B cell (primary cell): ENCODE results near the gene CADM2. TPM values are rescaled to one million over a fixed set of nuclear protein-coding genes. Genes with fewer than 3 reads are reported as not detected.

Experiments used
- ATAC-seq: fragments of 200-7000 bp; cut with Tn5 transposase; one replicate; pipeline ENCODE4 v1.10.0; 2021; ENCODE audit warnings: low read depth, mild to moderate bottlenecking, moderate number of reproducible peaks, moderate library complexity
- CTCF ChIA-PET: fragments of 350-600 bp; sonication (Branson Sonifier 250); formaldehyde crosslinking; loops from one replicate; lab custom pipeline; 2021; ENCODE audit warnings: antibody characterized with exemption, inconsistent platforms; lab: Charles Lee
- POLR2A ChIA-PET: fragments of 350-600 bp; sonication (Branson Sonifier 250); formaldehyde crosslinking; loops from one replicate; lab custom pipeline; 2021; ENCODE audit warnings: antibody characterized with exemption; lab: Charles Lee
- DNase-seq: peaks from one replicate; pipeline ENCODE4 v3.0.0; 2013
- H2AFZ ChIP-seq: 2 replicates; pipeline ENCODE4 v1.6.1; 2012; ENCODE audit warnings: mild to moderate bottlenecking, low read depth, low read length; ENCODE audit not compliant: insufficient read depth, poor library complexity, severe bottlenecking
- H3K27ac ChIP-seq, 2 donors: 1 replicate in 1 of 2; 2 replicates in 1 of 2; pipeline ENCODE4 v1.5.1; 2012 to 2013; ENCODE audit warnings: low read length in 2 of 2, mild to moderate bottlenecking in 2 of 2, moderate library complexity in 1 of 2
- H3K27me3 ChIP-seq, 4 experiments: fragments of 200-600 bp in 1 of 4; sonication (generic) in 1 of 4; replicated peaks in 1 of 4; 1 replicate in 2 of 4; 2 replicates in 2 of 4; pipeline versions ENCODE4 v1.6.1 to v1.7.0; 2013 to 2016; ENCODE audit warnings: low read length in 3 of 4, mild to moderate bottlenecking in 2 of 4, mixed read lengths in 1 of 4, moderate library complexity in 1 of 4; ENCODE audit not compliant: insufficient read depth in 4 of 4, control insufficient read depth in 3 of 4; ENCODE audit errors: control extremely low read depth in 1 of 4
- H3K36me3 ChIP-seq, 2 experiments: replicated peaks in 1 of 2; 1 replicate in 1 of 2; 2 replicates in 1 of 2; pipeline versions ENCODE4 v1.6.1 to v1.7.1; 2013; ENCODE audit warnings: low read length in 1 of 2; ENCODE audit not compliant: insufficient read depth in 2 of 2, control insufficient read depth in 1 of 2; ENCODE audit errors: control extremely low read depth in 1 of 2, extremely low read depth in 1 of 2
- H3K4me1 ChIP-seq, 2 donors: fragments of 200-600 bp in 1 of 2; sonication (generic) in 1 of 2; 1 replicate in 1 of 2; 2 replicates in 1 of 2; pipeline versions ENCODE4 v1.5.1 to v1.6.1; 2013 to 2017; ENCODE audit warnings: low read length in 2 of 2; ENCODE audit not compliant: control insufficient read depth in 2 of 2, insufficient read depth in 2 of 2
- H3K4me2 ChIP-seq: replicated peaks from 2 replicates; pipeline ENCODE3; 2012; ENCODE audit warnings: mild to moderate bottlenecking, low read depth, low read length; ENCODE audit not compliant: poor library complexity, severe bottlenecking
- H3K4me3 ChIP-seq, 5 experiments: fragments of 200-600 bp in 1 of 5; sonication (generic) in 1 of 5; 1 replicate in 3 of 5; 2 replicates in 2 of 5; pipeline versions ENCODE4 v1.5.1 to v1.7.0; 2011 to 2016; ENCODE audit warnings: low read length in 4 of 5, mild to moderate bottlenecking in 4 of 5, low read depth in 2 of 5, control low read depth in 1 of 5, moderate library complexity in 1 of 5; ENCODE audit not compliant: insufficient read depth in 1 of 5; ENCODE audit errors: control extremely low read depth in 1 of 5, extremely low read depth in 1 of 5
- H3K79me2 ChIP-seq: fragments of 200-600 bp; sonication (generic); one replicate; pipeline ENCODE4 v1.6.0; 2016; ENCODE audit warnings: low read length; ENCODE audit not compliant: control insufficient read depth, insufficient read depth
- H3K9ac ChIP-seq: fragments of 200-600 bp; sonication (generic); 2 replicates; pipeline ENCODE4 v1.6.1; 2017; ENCODE audit warnings: mild to moderate bottlenecking, low read length, moderate library complexity
- H3K9me3 ChIP-seq, 3 donors: one replicate each; pipeline versions ENCODE4 v1.6.1 to v1.7.1; 2013; ENCODE audit warnings: low read length in 2 of 3; ENCODE audit not compliant: control insufficient read depth in 2 of 3, insufficient read depth in 1 of 3; ENCODE audit errors: control extremely low read depth in 1 of 3
- H4K20me1 ChIP-seq: 2 replicates; pipeline ENCODE4 v1.6.0; 2012; ENCODE audit warnings: mild to moderate bottlenecking, low read length; ENCODE audit not compliant: insufficient read depth, control insufficient read depth, poor library complexity, severe bottlenecking
- H3K27ac Mint-ChIP-seq: one replicate; pipeline ENCODE4 v1.8.0; 2021; ENCODE audit warnings: mixed read lengths
- H3K27me3 Mint-ChIP-seq: one replicate; pipeline ENCODE4 v1.8.0; 2021; ENCODE audit warnings: mixed read lengths
- H3K4me1 Mint-ChIP-seq: one replicate; pipeline ENCODE4 v1.8.0; 2021; ENCODE audit warnings: mixed read lengths
- H3K4me3 Mint-ChIP-seq: one replicate; pipeline ENCODE4 v1.8.0; 2021; ENCODE audit warnings: mixed read lengths
- H3K9me3 Mint-ChIP-seq: one replicate; pipeline ENCODE4 v1.8.0; 2022; ENCODE audit warnings: mixed read lengths; ENCODE audit not compliant: insufficient read depth
- EZH2 ChIP-seq: IDR thresholded peaks from 2 replicates; pipeline ENCODE4 v1.6.1; 2012; ENCODE audit warnings: borderline replicate concordance, low read depth, mild to moderate bottlenecking, moderate library complexity, low read length; ENCODE audit not compliant: insufficient read depth, poor library complexity, severe bottlenecking
- WGBS: methylation state at CpG from one replicate; pipeline ENCODE4 v1.1.5; 2013; ENCODE audit warnings: missing lambda C conversion rate; ENCODE audit not compliant: insufficient coverage; 5-methylcytosine and 5-hydroxymethylcytosine counted together
- intact Hi-C: fragments of 100-400 bp; cut with micrococcal nuclease; formaldehyde crosslinking; loops from one replicate; pipeline ENCODE4 v1.10.0; 2022
- polyA plus RNA-seq: library from polyadenylated mRNA; depleted of rRNA; stranded (reverse); fragments of >200 nt; gene quantifications from 2 replicates; pipeline ENCODE4 v1.2.3, GENCODE V29; 2012
- total RNA-seq, 2 donors: library from RNA; stranded (reverse); fragments of 120-200 nt in 1 of 2; gene quantifications; 1 replicate in 1 of 2; 2 replicates in 1 of 2; pipeline versions ENCODE4 v1.2.3 to v1.2.4, GENCODE V29; 2013 to 2022
- TF ChIP-seq, protein P1 (sequence below): fragments of 200-600 bp; IDR thresholded peaks from one replicate; pipeline ENCODE4 v1.8.0; 2022; ENCODE audit warnings: antibody characterized with exemption, mild to moderate bottlenecking

The CADM2 gene
- total and polyA plus RNA-seq, 2 donors (not counting 1 experiment from before 2014, with no cell fraction given): 0.10 to 0.37 TPM

DNA sequence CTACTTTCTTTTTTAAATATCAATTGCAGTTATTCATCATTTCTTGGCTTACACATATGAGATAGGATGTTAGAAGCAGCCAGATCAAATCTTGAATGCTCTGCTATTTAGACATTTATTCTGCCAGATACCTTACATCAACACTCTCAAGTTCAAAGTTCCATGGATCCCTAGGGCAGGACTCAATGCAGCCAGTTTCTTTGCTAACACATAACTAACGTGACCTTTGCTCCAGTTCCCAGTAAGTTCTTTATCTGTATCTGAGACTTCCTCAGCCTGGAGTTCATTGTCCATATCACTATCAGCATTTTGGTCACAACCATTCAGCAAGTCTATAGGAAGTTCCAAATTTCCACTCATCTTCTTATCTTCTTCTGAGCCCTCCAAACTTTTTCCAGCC is 1092.3 kb downstream of the CADM2 start:
- CTCF ChIA-PET: no interaction called here
- no peaks in the 10 kb centered on the region for H3K27me3 Mint-ChIP-seq
- intact Hi-C loops: no loop called here
- no peak for DNase-seq
- H3K9ac ChIP-seq: no peak overlapping the region
- H4K20me1 ChIP-seq: no peaks in the 10 kb centered on the region
- no peaks in the 10 kb centered on the region for H3K36me3 ChIP-seq
- H3K27me3 ChIP-seq: no peaks in the 10 kb centered on the region
- no peaks in the 10 kb centered on the region for H3K4me1 Mint-ChIP-seq
- ATAC-seq: no peak
- no peak overlapping the region for H3K4me2 ChIP-seq
- POLR2A ChIA-PET: no interaction called here
- WGBS: 63% methylated on average over 1 of the region's 1 CpG
- H3K4me3 ChIP-seq: no peak overlapping the region
- H3K27ac ChIP-seq: no peak overlapping the region
- H3K9me3 ChIP-seq: peaks cover 0 to 6% (median 3%) of the 10 kb centered on the region in 3 donors
- H3K27ac Mint-ChIP-seq: no peak overlapping the region
- H3K79me2 ChIP-seq: no peaks in the 10 kb centered on the region
- no peaks in the 10 kb centered on the region for H3K4me1 ChIP-seq
- H3K9me3 Mint-ChIP-seq: no peaks in the 10 kb centered on the region
- TF ChIP-seq, protein P1, sequence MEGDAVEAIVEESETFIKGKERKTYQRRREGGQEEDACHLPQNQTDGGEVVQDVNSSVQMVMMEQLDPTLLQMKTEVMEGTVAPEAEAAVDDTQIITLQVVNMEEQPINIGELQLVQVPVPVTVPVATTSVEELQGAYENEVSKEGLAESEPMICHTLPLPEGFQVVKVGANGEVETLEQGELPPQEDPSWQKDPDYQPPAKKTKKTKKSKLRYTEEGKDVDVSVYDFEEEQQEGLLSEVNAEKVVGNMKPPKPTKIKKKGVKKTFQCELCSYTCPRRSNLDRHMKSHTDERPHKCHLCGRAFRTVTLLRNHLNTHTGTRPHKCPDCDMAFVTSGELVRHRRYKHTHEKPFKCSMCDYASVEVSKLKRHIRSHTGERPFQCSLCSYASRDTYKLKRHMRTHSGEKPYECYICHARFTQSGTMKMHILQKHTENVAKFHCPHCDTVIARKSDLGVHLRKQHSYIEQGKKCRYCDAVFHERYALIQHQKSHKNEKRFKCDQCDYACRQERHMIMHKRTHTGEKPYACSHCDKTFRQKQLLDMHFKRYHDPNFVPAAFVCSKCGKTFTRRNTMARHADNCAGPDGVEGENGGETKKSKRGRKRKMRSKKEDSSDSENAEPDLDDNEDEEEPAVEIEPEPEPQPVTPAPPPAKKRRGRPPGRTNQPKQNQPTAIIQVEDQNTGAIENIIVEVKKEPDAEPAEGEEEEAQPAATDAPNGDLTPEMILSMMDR: no peak
- no peak for TF ChIP-seq EZH2
- H2AFZ ChIP-seq: no peak overlapping the region
- no peak overlapping the region for H3K4me3 Mint-ChIP-seq

- POLR2A ChIA-PET: no interaction called here
- Histone ChIP-seq H3K27ac (no peak overlapping the region), H2AFZ (no peak overlapping the region), H3K36me3 (no peaks in the 10 kb centered on the region), H3K4me2 (no peak overlapping the region), H3K9ac (no peak overlapping the region), H3K27me3 (no peaks in the 10 kb centered on the region), H3K9me3 (no peaks in the 10 kb centered on the region), H3K4me3 (no peak overlapping the region), H3K79me2 (no peaks in the 10 kb centered on the region), H4K20me1 (no peaks in the 10 kb centered on the region), H3K4me1 (no peaks in the 10 kb centered on the region)
- no peak overlapping the region for H3K4me3 Mint-ChIP-seq
- TF ChIP-seq, protein P1: no peak
- no peak for TF ChIP-seq EZH2
- no peak overlapping the region for H3K27ac Mint-ChIP-seq
- no peaks in the 10 kb centered on the region for H3K4me1 Mint-ChIP-seq
- no peaks in the 10 kb centered on the region for H3K9me3 Mint-ChIP-seq
- CTCF ChIA-PET: no interaction called here
- WGBS: no CpG with 5 or more reads among the region's 4 CpGs
- H3K27me3 Mint-ChIP-seq: no peaks in the 10 kb centered on the region
- intact Hi-C loops: no loop called here
- DNase-seq (no peak), ATAC-seq (no peak)
Observed at GRCh38 chr3:86056032-86056431, 1097.2 kb downstream of the CADM2 start.
